Activated CD4-positive, alpha-beta T cell treated with anti-CD3 and anti-CD28 coated beads, Interleukin-2, amount 10 ng/mL, durations not matched to agents 7 days and 5 days (primary cell): ENCODE results near the gene KAT7. TPM values are rescaled to one million over a fixed set of nuclear protein-coding genes. Genes with fewer than 3 reads are reported as not detected.
"Not testable (repeated sequence)": the region's sequence is repeated elsewhere in the genome, so short reads cannot be mapped to it uniquely, and the experiment has no call there.

Experiments used
- CTCF ChIA-PET: fragments of 350-600 bp; sonication (Branson Sonifier 250); formaldehyde crosslinking; loops from one replicate; lab custom pipeline; 2021; ENCODE audit warnings: antibody characterized with exemption; lab: Charles Lee
- POLR2A ChIA-PET: fragments of 350-600 bp; sonication (Branson Sonifier 250); formaldehyde crosslinking; loops from one replicate; lab custom pipeline; 2021; ENCODE audit warnings: antibody characterized with exemption; lab: Charles Lee
- DNase-seq: peaks from one replicate; pipeline ENCODE4 v3.0.0-alpha.2; 2020
- H3K27ac Mint-ChIP-seq: one replicate; pipeline ENCODE4 v1.8.0; 2021; ENCODE audit warnings: mild to moderate bottlenecking, moderate library complexity, mixed read lengths
- H3K27me3 Mint-ChIP-seq: one replicate; pipeline ENCODE4 v1.8.0; 2021; ENCODE audit warnings: mixed read lengths
- H3K36me3 Mint-ChIP-seq: one replicate; pipeline ENCODE4 v1.8.0; 2021; ENCODE audit warnings: low read depth, mixed read lengths
- H3K4me1 Mint-ChIP-seq: one replicate; pipeline ENCODE4 v1.8.0; 2021; ENCODE audit warnings: mixed read lengths
- H3K4me3 Mint-ChIP-seq: one replicate; pipeline ENCODE4 v1.8.0; 2021; ENCODE audit warnings: mild to moderate bottlenecking, moderate library complexity, mixed read lengths
- H3K9me3 Mint-ChIP-seq: one replicate; pipeline ENCODE4 v1.8.0; 2021; ENCODE audit warnings: mixed read lengths
- total RNA-seq, 2 experiments: library from RNA; stranded (reverse); gene quantifications; one replicate each; pipeline ENCODE4 v1.2.3, GENCODE V29; 2021

KAT7 gene
- total RNA-seq, 2 experiments from 2014 or later: 78.5 to 82.4 TPM

DNA sequence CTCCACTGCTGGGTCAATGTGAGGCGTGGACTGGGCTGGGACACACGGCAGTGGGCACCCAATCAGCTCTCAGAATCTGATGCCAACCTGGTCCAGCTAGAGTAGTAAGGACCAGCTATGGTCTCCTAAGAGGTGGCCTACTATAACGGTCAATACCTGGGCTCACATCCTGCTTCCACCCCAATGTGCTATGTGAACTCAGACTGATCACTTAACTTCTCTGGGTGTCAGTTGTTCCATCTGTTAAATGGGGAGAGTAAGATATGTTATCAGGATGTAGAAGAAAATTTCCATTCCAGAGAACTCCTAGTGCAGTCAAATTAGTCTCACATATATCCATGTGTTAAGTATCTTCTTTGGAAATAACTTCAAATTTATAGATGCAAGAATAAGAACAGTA lies 38.8 kb upstream of the KAT7 start:
- Mint-ChIP-seq H3K36me3 (peaks cover 51% of the 10 kb centered on the region), H3K4me3 (no peak overlapping the region), H3K27ac (peak overlapping the region; percentile 92), H3K27me3 (no peaks in the 10 kb centered on the region), H3K4me1 (peaks cover 80% of the 10 kb centered on the region), H3K9me3 (peaks cover 3% of the 10 kb centered on the region)
- DNase-seq: no peak
- CTCF ChIA-PET: interaction anchor here (0.9 to 5.4 kb wide), 3 partner anchors 11 to 180 kb away, joined by 3 to 50 read pairs (median 6); partner anchors contain the start of gene FAM117A
- POLR2A ChIA-PET: no interaction called here

GRCh38 chr17:49752508-49752907 lies 36.0 kb upstream of the KAT7 start:
- peaks cover 46% of the 10 kb centered on the region for H3K36me3 Mint-ChIP-seq
- peak overlapping the region; percentile 32 for H3K27ac Mint-ChIP-seq
- H3K27me3 Mint-ChIP-seq: no peaks in the 10 kb centered on the region
- no peak overlapping the region for H3K4me3 Mint-ChIP-seq
- no peak for DNase-seq
- H3K9me3 Mint-ChIP-seq: no peaks in the 10 kb centered on the region
- ChIA-PET CTCF (interaction anchor here (0.7 to 2.1 kb wide), 8 partner anchors 8 to 61 kb away, joined by 3 to 7 read pairs (median 5); no protein-coding TSS in a partner anchor), POLR2A (no interaction called here)
- H3K4me1 Mint-ChIP-seq: peaks cover 80% of the 10 kb centered on the region

GRCh38 chr17:49753959-49754391 lies 34.5 kb upstream of the KAT7 start:
- H3K9me3 Mint-ChIP-seq: no peaks in the 10 kb centered on the region
- peaks cover 40% of the 10 kb centered on the region for H3K36me3 Mint-ChIP-seq
- ChIA-PET CTCF (interaction anchor here (0.6 to 1.8 kb wide), 5 partner anchors 10 to 340 kb away, joined by 3 to 7 read pairs (median 4); no protein-coding TSS in a partner anchor), POLR2A (no interaction called here)
- no peaks in the 10 kb centered on the region for H3K27me3 Mint-ChIP-seq
- no peak for DNase-seq
- peak overlapping the region; percentile 46 for H3K27ac Mint-ChIP-seq
- H3K4me1 Mint-ChIP-seq: peaks cover 73% of the 10 kb centered on the region
- H3K4me3 Mint-ChIP-seq: no peak overlapping the region

DNA sequence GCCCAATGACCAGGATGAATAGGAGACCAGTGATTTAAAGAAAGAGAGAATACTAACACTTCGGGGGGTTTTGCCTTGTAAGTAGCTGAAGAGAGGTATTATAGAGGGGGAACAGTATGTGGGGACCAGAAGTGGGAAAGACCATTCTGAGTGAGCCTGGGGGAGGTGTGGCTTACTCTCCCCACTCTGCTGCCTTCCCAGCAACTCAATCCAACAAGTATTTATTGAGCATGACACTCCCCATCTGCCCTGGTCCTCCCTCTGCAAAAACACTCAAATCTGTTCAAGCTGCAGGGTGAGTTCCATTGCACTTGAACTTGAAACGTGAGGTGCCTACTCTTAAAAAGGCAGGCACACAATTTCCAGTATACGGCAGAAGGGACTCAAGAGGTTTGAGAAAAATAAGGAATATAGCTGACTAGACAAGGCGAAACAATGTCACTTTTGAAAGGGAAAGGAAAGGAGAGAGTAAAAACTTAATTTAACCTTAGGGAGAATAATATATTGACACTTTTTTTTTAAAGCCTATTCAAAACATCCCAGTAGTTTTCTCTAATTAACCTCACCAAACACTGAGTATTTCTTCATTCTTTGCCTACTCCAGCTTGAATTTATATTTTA lies 32.7 kb upstream of the KAT7 start:
- Mint-ChIP-seq H3K9me3 (no peaks in the 10 kb centered on the region), H3K4me3 (no peak overlapping the region), H3K4me1 (peaks cover 74% of the 10 kb centered on the region), H3K27ac (no peak overlapping the region), H3K36me3 (peaks cover 36% of the 10 kb centered on the region), H3K27me3 (no peaks in the 10 kb centered on the region)
- ChIA-PET CTCF (interaction anchor here (0.6 to 9.1 kb wide), 5 partner anchors 7 to 59 kb away, joined by 3 to 50 read pairs (median 7); no protein-coding TSS in a partner anchor), POLR2A (no interaction called here)
- no peak for DNase-seq

DNA sequence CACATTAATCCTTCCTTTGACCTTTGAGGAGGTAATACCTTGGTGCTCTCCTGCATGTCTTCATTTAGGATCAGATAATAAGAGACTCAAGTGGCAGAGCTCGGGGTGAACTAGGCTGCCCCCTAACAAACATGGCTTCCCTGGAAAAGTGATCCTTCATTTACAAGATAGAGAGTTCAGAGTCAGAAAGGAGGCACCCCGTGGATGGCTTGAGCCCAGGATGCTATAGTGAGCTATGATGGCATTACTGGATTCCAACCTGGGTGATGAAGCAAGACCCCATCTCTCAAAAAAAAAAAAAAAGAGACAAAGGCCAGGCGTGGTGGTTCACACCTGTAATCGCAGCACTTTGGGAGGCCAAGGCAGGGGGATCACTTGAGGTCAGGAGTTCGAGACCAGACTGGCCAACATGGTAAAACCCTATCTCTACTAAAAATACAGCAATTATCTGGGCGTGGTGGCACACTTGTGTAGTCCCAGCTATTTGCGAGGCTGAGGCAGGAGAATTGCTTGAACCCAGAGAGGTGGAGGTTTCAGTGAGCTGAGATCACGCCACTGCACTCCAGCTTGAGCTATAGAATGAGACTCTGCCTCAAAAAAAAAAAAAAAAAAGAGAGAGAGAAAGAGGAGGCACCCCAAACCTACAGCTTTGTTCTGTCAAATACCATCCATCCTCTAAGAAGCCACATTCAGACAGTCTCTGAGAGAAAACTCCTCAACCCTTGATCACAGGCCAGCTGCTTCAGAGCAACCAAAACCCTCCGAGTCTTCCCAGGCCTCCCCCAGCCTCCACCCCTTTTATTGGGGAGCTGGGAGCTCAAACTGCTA lies 31.9 kb upstream of the KAT7 start:
- ChIA-PET POLR2A (interaction anchor here (1.2 kb wide), 1 partner anchor 9 kb away, joined by 3 read pairs; no protein-coding TSS in a partner anchor), CTCF (interaction anchor here (0.8 to 9.1 kb wide), 6 partner anchors 8 to 275 kb away, joined by 3 to 50 read pairs (median 5); no protein-coding TSS in a partner anchor)
- Mint-ChIP-seq H3K9me3 (no peaks in the 10 kb centered on the region), H3K27ac (no peak overlapping the region), H3K27me3 (no peaks in the 10 kb centered on the region), H3K4me3 (no peak overlapping the region), H3K4me1 (peaks cover 81% of the 10 kb centered on the region), H3K36me3 (peaks cover 37% of the 10 kb centered on the region)
- DNase-seq: no peak

GRCh38 chr17:49757151-49757777 lies 31.2 kb upstream of the KAT7 start:
- ChIA-PET CTCF (interaction anchor here (0.8 to 9.1 kb wide), 4 partner anchors 9 to 275 kb away, joined by 3 to 50 read pairs (median 5); no protein-coding TSS in a partner anchor), POLR2A (interaction anchor here (1.2 kb wide), 1 partner anchor 10 kb away, joined by 3 read pairs; no protein-coding TSS in a partner anchor)
- peaks cover 86% of the 10 kb centered on the region for H3K4me1 Mint-ChIP-seq

GRCh38 chr17:49758464-49759010 lies 29.9 kb upstream of the KAT7 start:
- H3K4me1 Mint-ChIP-seq: peaks cover 83% of the 10 kb centered on the region
- H3K4me3 Mint-ChIP-seq, H3K27me3 Mint-ChIP-seq, H3K9me3 Mint-ChIP-seq, DNase-seq, POLR2A ChIA-PET, H3K27ac Mint-ChIP-seq: not testable (repeated sequence)
- peaks cover 40% of the 10 kb centered on the region for H3K36me3 Mint-ChIP-seq
- CTCF ChIA-PET: interaction anchor here (0.6 to 9.1 kb wide), 3 partner anchors 10 to 1691 kb away, joined by 3 to 50 read pairs (median 4); partner anchors contain the start of gene SLC35B1

More at GRCh38 chr17:49757151-49757777, 31.2 kb upstream of the KAT7 start:
- Mint-ChIP-seq H3K4me3 (no peak overlapping the region), H3K36me3 (peaks cover 37% of the 10 kb centered on the region), H3K9me3 (no peaks in the 10 kb centered on the region), H3K27me3 (no peaks in the 10 kb centered on the region), H3K27ac (no peak overlapping the region)
- DNase-seq: no peak

- ChIA-PET POLR2A (no interaction called here), CTCF (interaction anchor here (0.6 to 9.1 kb wide), 3 partner anchors 10 to 1692 kb away, joined by 3 to 50 read pairs (median 4); partner anchors contain the start of gene SLC35B1)
- H3K27ac Mint-ChIP-seq: no peak overlapping the region
- H3K27me3 Mint-ChIP-seq: no peaks in the 10 kb centered on the region
- peaks cover 78% of the 10 kb centered on the region for H3K4me1 Mint-ChIP-seq
- H3K4me3 Mint-ChIP-seq: no peak overlapping the region
- H3K36me3 Mint-ChIP-seq: peaks cover 35% of the 10 kb centered on the region
- DNase-seq: no peak
- no peaks in the 10 kb centered on the region for H3K9me3 Mint-ChIP-seq
These were observed 29.3 kb upstream of the KAT7 start for GRCh38 chr17:49759203-49759602.

GRCh38 chr17:49760296-49760695 lies 28.2 kb upstream of the KAT7 start:
- H3K9me3 Mint-ChIP-seq: no peaks in the 10 kb centered on the region
- POLR2A ChIA-PET: no interaction called here
- no peak for DNase-seq
- peaks cover 4% of the 10 kb centered on the region for H3K27me3 Mint-ChIP-seq
- peaks cover 32% of the 10 kb centered on the region for H3K36me3 Mint-ChIP-seq
- peak overlapping the region; percentile 83 for H3K4me3 Mint-ChIP-seq
- H3K27ac Mint-ChIP-seq: peak overlapping the region; percentile 82
- CTCF ChIA-PET: interaction anchor here (0.9 to 9.1 kb wide), 4 partner anchors 8 to 190 kb away, joined by 3 to 50 read pairs (median 4); no protein-coding TSS in a partner anchor
- peaks cover 75% of the 10 kb centered on the region for H3K4me1 Mint-ChIP-seq

GRCh38 chr17:49760932-49761558 lies 27.4 kb upstream of the KAT7 start:
- ChIA-PET CTCF (interaction anchor here (0.9 to 9.1 kb wide), 5 partner anchors 8 to 191 kb away, joined by 3 to 50 read pairs (median 4); partner anchors contain the start of gene SLC35B1), POLR2A (no interaction called here)
- Mint-ChIP-seq H3K4me1 (peaks cover 70% of the 10 kb centered on the region), H3K27me3 (peaks cover 12% of the 10 kb centered on the region), H3K9me3 (no peaks in the 10 kb centered on the region), H3K27ac (peak overlapping the region; percentile 82), H3K36me3 (peaks cover 25% of the 10 kb centered on the region), H3K4me3 (peak overlapping the region; percentile 83)
- DNase-seq: no peak

- H3K4me1 Mint-ChIP-seq: peaks cover 57% of the 10 kb centered on the region
- H3K27ac Mint-ChIP-seq: peak overlapping the region; percentile 90
- H3K36me3 Mint-ChIP-seq: peaks cover 19% of the 10 kb centered on the region
- ChIA-PET CTCF (interaction anchor here (0.9 to 9.1 kb wide), 3 partner anchors 9 to 54 kb away, joined by 3 to 50 read pairs (median 11); partner anchors contain the start of gene SLC35B1), POLR2A (interaction anchor here (0.6 to 1.0 kb wide), 3 partner anchors 14 to 53 kb away, joined by 3 to 4 read pairs (median 3); no protein-coding TSS in a partner anchor)
- H3K27me3 Mint-ChIP-seq: peaks cover 25% of the 10 kb centered on the region
- H3K9me3 Mint-ChIP-seq: no peaks in the 10 kb centered on the region
- H3K4me3 Mint-ChIP-seq: peak overlapping the region; percentile 83
- DNase-seq: no peak
These were observed 26.1 kb upstream of the KAT7 start for GRCh38 chr17:49762151-49762941.
